ENCODE data around the gene DOK6. TPM values are rescaled to one million over a fixed set of nuclear protein-coding genes. Genes with fewer than 3 reads are reported as not detected.

DOK6 gene
- total and polyA plus RNA-seq, 2 donors (not counting 3 experiments of a cell fraction or from before 2014, with no cell fraction given): under 0.01 TPM; not detected in 1

DNA sequence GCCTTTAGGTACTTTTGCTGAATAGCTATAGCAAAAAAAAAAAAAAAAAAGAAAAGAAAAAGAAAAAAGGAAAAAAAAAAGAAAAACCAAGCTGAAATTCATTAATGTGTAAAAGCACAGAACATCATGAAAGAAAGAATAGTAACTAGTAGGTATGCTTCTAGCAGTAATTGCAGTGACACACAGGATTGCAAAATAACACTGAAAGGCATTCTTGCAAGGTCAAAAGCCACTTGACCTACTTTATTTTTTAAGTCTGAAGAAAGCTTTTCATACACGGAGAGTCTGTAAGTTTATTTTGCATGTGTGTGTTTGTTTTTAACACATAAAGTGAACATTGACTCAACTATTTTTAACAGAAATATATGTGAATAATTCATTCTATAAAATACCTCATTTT is 54.4 kb downstream of the DOK6 start:
- no peaks in the 10 kb centered on the region for H3K9me1 ChIP-seq (replicated peaks; ENCODE audit: control insufficient read depth, extremely low read depth, insufficient read depth, low read length)
- H4K20me1 ChIP-seq (replicated peaks; ENCODE audit: control insufficient read depth, extremely low read depth, insufficient read depth, low read length): no peaks in the 10 kb centered on the region
- intact Hi-C loops (cut with micrococcal nuclease): no loop called here
- CTCF ChIA-PET: no interaction called here
- no peak overlapping the region for H3K9ac ChIP-seq (replicated peaks; ENCODE audit: extremely low read depth, insufficient read depth, low read length)
- TF ChIP-seq GATA2 (IDR thresholded peaks at IDR 0.05; ENCODE audit: insufficient read depth, insufficient read length, low read depth, low read length): no peak
- no peak overlapping the region for H3K27ac ChIP-seq (ENCODE audit: insufficient read depth, low read depth, low read length)
- no TSS peak for BruUV-seq (replicated peaks)
- DNase-seq (ENCODE audit: low read depth, low spot score): no peak
- POLR2A ChIA-PET: no interaction called here
- no peaks in the 10 kb centered on the region for H3K36me3 ChIP-seq (ENCODE audit: control insufficient read depth in 2 of 2, extremely low read depth in 1 of 2, insufficient read depth in 2 of 2, low read length in 2 of 2)
- H3K79me2 ChIP-seq (ENCODE audit: control insufficient read depth, insufficient read depth, low read length): no peaks in the 10 kb centered on the region
- no peak overlapping the region for H3K4me3 ChIP-seq (replicated peaks in 1 of 3; ENCODE audit: insufficient read depth in 1 of 3, low read depth in 1 of 3, low read length in 3 of 3)
- H3K4me2 ChIP-seq (ENCODE audit: insufficient read depth, low read length): no peak overlapping the region
- no peaks in the 10 kb centered on the region for H3K9me3 ChIP-seq (replicated peaks; ENCODE audit: control insufficient read depth, insufficient read depth, low read length)
- H2AFZ ChIP-seq (ENCODE audit: low read depth, low read length): no peak overlapping the region
- no peaks in the 10 kb centered on the region for H3K4me1 ChIP-seq (ENCODE audit: control insufficient read depth, extremely low read depth, insufficient read depth, low read length)
- FAIRE-seq: no peak
- dilution Hi-C loops (cut with MboI; ENCODE audit: extremely low pct_ligation_motif_present, low sequenced_read_pairs): no loop called here
- no peaks in the 10 kb centered on the region for H3K27me3 ChIP-seq (ENCODE audit: control insufficient read depth in 2 of 2, insufficient read depth in 2 of 2, low read length in 2 of 2)

GRCh38 chr18:69469444-69469919 is 68.8 kb downstream of the DOK6 start:
- Histone ChIP-seq H3K4me1 (ENCODE audit: control insufficient read depth, extremely low read depth, insufficient read depth, low read length) (no peaks in the 10 kb centered on the region), H3K36me3 (ENCODE audit: control insufficient read depth in 2 of 2, extremely low read depth in 1 of 2, insufficient read depth in 2 of 2, low read length in 2 of 2) (no peaks in the 10 kb centered on the region), H3K79me2 (ENCODE audit: control insufficient read depth, insufficient read depth, low read length) (no peaks in the 10 kb centered on the region), H3K9me3 (replicated peaks; ENCODE audit: control insufficient read depth, insufficient read depth, low read length) (no peaks in the 10 kb centered on the region), H3K27ac (ENCODE audit: insufficient read depth, low read depth, low read length) (no peak overlapping the region), H3K9ac (replicated peaks; ENCODE audit: extremely low read depth, insufficient read depth, low read length) (no peak overlapping the region), H3K27me3 (ENCODE audit: control insufficient read depth in 2 of 2, insufficient read depth in 2 of 2, low read length in 2 of 2) (no peaks in the 10 kb centered on the region), H2AFZ (ENCODE audit: low read depth, low read length) (no peak overlapping the region), H4K20me1 (replicated peaks; ENCODE audit: control insufficient read depth, extremely low read depth, insufficient read depth, low read length) (no peaks in the 10 kb centered on the region), H3K4me3 (replicated peaks in 1 of 3; ENCODE audit: insufficient read depth in 1 of 3, low read depth in 1 of 3, low read length in 3 of 3) (no peak overlapping the region), H3K4me2 (ENCODE audit: insufficient read depth, low read length) (no peak overlapping the region), H3K9me1 (replicated peaks; ENCODE audit: control insufficient read depth, extremely low read depth, insufficient read depth, low read length) (no peaks in the 10 kb centered on the region)
- BruUV-seq (replicated peaks): no TSS peak
- dilution Hi-C loops (cut with MboI; ENCODE audit: extremely low pct_ligation_motif_present, low sequenced_read_pairs) (no loop called here), intact Hi-C loops (cut with micrococcal nuclease) (no loop called here)
- TF ChIP-seq, protein P1, sequence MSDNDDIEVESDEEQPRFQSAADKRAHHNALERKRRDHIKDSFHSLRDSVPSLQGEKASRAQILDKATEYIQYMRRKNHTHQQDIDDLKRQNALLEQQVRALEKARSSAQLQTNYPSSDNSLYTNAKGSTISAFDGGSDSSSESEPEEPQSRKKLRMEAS (IDR thresholded peaks at IDR 0.05; ENCODE audit: insufficient read depth, insufficient read length): no peak
- TF ChIP-seq, protein P2, sequence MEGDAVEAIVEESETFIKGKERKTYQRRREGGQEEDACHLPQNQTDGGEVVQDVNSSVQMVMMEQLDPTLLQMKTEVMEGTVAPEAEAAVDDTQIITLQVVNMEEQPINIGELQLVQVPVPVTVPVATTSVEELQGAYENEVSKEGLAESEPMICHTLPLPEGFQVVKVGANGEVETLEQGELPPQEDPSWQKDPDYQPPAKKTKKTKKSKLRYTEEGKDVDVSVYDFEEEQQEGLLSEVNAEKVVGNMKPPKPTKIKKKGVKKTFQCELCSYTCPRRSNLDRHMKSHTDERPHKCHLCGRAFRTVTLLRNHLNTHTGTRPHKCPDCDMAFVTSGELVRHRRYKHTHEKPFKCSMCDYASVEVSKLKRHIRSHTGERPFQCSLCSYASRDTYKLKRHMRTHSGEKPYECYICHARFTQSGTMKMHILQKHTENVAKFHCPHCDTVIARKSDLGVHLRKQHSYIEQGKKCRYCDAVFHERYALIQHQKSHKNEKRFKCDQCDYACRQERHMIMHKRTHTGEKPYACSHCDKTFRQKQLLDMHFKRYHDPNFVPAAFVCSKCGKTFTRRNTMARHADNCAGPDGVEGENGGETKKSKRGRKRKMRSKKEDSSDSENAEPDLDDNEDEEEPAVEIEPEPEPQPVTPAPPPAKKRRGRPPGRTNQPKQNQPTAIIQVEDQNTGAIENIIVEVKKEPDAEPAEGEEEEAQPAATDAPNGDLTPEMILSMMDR (IDR thresholded peaks at IDR 0.05; ENCODE audit: extremely low read depth in 1 of 2, insufficient read depth in 1 of 2, low read depth in 1 of 2, low read length in 2 of 2): no peak
- TF ChIP-seq EZH2 (IDR thresholded peaks at IDR 0.05; ENCODE audit: borderline replicate concordance, low read depth, low read length, severe bottlenecking) (no peak), MYC (IDR thresholded peaks at IDR 0.05; ENCODE audit: low read depth, low read length) (no peak), GATA2 (IDR thresholded peaks at IDR 0.05; ENCODE audit: insufficient read depth, insufficient read length, low read depth, low read length) (no peak), JUN (IDR thresholded peaks at IDR 0.05; ENCODE audit: borderline replicate concordance, insufficient read depth, insufficient read length, low read depth) (no peak), POLR2A (IDR thresholded peaks at IDR 0.05; ENCODE audit: low read depth, low read length) (no peak)
- DNase-seq (ENCODE audit: low read depth, low spot score) (no peak), FAIRE-seq (no peak)
- POLR2A ChIA-PET: no interaction called here
- CTCF ChIA-PET: no interaction called here

Data from endothelial cell of umbilical vein (primary cell).